HL-60 (cell line): ENCODE results near the gene DNLZ.

ENCODE experiments used
- GABPA ChIP-seq: IDR thresholded peaks from 2 replicates; pipeline ENCODE4 v1.6.1; 2012; ENCODE audit warnings: low read depth
- POLR2AphosphoS5 ChIP-seq: IDR thresholded peaks from 2 replicates; pipeline ENCODE4 v1.6.1; 2012; ENCODE audit warnings: low read depth
- SPI1 ChIP-seq: IDR thresholded peaks from 2 replicates; pipeline ENCODE4 v1.6.1; 2012; ENCODE audit warnings: low read depth, mild to moderate bottlenecking, borderline replicate concordance
- TF ChIP-seq, protein P1 (sequence below): IDR thresholded peaks from 2 replicates; pipeline ENCODE4 v1.6.1; 2012; ENCODE audit warnings: low read depth; ENCODE audit not compliant: insufficient replicate concordance
- TF ChIP-seq, protein P2 (sequence below): IDR thresholded peaks from one replicate; pipeline ENCODE4 v1.5.1; 2011; ENCODE audit warnings: low read length, control low read depth, inconsistent platforms; ENCODE audit not compliant: insufficient read depth

DNA sequence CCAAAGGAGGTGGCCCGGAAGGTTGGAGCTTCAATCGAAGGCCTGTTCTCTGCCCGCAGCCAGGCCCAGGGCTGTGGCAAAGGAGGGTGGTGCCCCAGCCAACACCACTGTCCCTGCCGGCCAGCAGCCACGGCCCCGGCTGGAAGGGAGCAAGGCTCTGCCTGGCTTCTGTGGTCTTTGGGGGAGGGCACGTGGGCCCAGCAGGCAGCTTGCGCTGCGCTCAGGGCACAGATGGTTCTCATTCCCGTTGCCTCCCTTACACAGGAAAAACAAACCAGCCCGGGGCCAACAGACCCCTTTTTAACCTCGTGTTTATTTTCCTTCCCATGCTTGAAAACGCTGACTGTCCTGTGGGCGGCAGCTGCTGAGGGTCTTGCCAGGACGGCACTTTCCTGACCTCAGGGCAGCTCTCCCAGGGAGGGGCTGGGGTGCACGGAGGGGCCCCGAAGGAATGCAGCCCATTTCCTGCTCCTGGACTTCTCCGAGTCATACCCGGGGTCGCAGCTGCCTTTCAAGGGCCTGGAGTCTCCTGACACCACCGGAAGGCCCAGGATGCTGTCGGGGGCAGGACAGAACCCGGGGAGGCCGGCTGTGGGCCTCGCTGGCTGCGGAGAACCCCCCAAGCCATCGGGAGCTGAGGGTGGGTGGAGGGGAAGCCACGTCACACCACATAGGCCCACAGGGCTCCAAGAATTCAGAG, 37.3 kb downstream of the DNLZ start:
- TF ChIP-seq, protein P1, sequence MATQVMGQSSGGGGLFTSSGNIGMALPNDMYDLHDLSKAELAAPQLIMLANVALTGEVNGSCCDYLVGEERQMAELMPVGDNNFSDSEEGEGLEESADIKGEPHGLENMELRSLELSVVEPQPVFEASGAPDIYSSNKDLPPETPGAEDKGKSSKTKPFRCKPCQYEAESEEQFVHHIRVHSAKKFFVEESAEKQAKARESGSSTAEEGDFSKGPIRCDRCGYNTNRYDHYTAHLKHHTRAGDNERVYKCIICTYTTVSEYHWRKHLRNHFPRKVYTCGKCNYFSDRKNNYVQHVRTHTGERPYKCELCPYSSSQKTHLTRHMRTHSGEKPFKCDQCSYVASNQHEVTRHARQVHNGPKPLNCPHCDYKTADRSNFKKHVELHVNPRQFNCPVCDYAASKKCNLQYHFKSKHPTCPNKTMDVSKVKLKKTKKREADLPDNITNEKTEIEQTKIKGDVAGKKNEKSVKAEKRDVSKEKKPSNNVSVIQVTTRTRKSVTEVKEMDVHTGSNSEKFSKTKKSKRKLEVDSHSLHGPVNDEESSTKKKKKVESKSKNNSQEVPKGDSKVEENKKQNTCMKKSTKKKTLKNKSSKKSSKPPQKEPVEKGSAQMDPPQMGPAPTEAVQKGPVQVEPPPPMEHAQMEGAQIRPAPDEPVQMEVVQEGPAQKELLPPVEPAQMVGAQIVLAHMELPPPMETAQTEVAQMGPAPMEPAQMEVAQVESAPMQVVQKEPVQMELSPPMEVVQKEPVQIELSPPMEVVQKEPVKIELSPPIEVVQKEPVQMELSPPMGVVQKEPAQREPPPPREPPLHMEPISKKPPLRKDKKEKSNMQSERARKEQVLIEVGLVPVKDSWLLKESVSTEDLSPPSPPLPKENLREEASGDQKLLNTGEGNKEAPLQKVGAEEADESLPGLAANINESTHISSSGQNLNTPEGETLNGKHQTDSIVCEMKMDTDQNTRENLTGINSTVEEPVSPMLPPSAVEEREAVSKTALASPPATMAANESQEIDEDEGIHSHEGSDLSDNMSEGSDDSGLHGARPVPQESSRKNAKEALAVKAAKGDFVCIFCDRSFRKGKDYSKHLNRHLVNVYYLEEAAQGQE = no peak
- TF ChIP-seq, protein P2, sequence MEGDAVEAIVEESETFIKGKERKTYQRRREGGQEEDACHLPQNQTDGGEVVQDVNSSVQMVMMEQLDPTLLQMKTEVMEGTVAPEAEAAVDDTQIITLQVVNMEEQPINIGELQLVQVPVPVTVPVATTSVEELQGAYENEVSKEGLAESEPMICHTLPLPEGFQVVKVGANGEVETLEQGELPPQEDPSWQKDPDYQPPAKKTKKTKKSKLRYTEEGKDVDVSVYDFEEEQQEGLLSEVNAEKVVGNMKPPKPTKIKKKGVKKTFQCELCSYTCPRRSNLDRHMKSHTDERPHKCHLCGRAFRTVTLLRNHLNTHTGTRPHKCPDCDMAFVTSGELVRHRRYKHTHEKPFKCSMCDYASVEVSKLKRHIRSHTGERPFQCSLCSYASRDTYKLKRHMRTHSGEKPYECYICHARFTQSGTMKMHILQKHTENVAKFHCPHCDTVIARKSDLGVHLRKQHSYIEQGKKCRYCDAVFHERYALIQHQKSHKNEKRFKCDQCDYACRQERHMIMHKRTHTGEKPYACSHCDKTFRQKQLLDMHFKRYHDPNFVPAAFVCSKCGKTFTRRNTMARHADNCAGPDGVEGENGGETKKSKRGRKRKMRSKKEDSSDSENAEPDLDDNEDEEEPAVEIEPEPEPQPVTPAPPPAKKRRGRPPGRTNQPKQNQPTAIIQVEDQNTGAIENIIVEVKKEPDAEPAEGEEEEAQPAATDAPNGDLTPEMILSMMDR = no peak
- TF ChIP-seq GABPA (no peak), POLR2AphosphoS5 (no peak), SPI1 (no peak)
